IMR-90 (cell line): Measurements from ENCODE around the gene PPARD. TPM values are rescaled to one million over a fixed set of nuclear protein-coding genes. Genes with fewer than 3 reads are reported as not detected.
A peak's percentile ranks its signal among the peaks of the same experiment; 100 is the strongest.

Experiments used
- ATAC-seq: fragments of 200-7000 bp; cut with Tn5 transposase; 2 replicates; pipeline ENCODE4 v1.9.1; 2020; ENCODE audit warnings: low read depth, mild to moderate bottlenecking, moderate library complexity
- BruUV-seq: library from RNA; stranded (reverse); fragments of 400-500 nt; replicated peaks from 2 replicates; lab custom pipeline; 2021; lab: Mats Ljungman, UMichigan
- CTCF ChIA-PET: fragments of 300-600 bp; formaldehyde crosslinking; extraction: SDS; loops from one replicate; lab custom pipeline; 2021; ENCODE audit warnings: antibody characterized with exemption; lab: Yijun Ruan, JAX
- POLR2A ChIA-PET: fragments of 300-600 bp; sonication (Branson Sonifier 250); formaldehyde crosslinking; loops from one replicate; lab custom pipeline; 2022; ENCODE audit warnings: antibody characterized with exemption; ENCODE audit not compliant: unreplicated experiment; lab: Charles Lee
- DNase-seq: peaks from one replicate; pipeline ENCODE4 v3.0.0; 2013
- H2AFZ ChIP-seq: replicated peaks from 2 replicates; pipeline ENCODE3; 2013; ENCODE audit warnings: low read length, mild to moderate bottlenecking; ENCODE audit not compliant: poor library complexity
- H2AK5ac ChIP-seq: 2 replicates; pipeline ENCODE4 v1.6.1; 2013; ENCODE audit warnings: low read depth, low read length, inconsistent platforms
- H2AK9ac ChIP-seq: replicated peaks from 2 replicates; pipeline ENCODE3; 2013; ENCODE audit warnings: mild to moderate bottlenecking, low read depth, low read length, moderate library complexity; ENCODE audit not compliant: poor library complexity
- H2BK120ac ChIP-seq: 2 replicates; pipeline ENCODE4 v1.6.1; 2013; ENCODE audit warnings: low read depth, low read length, inconsistent platforms
- H2BK15ac ChIP-seq: 3 replicates; pipeline ENCODE4 v1.6.1; 2013; ENCODE audit warnings: low read depth, low read length, inconsistent platforms
- H2BK20ac ChIP-seq: 2 replicates; pipeline ENCODE4 v1.6.1; 2013; ENCODE audit warnings: low read depth, mild to moderate bottlenecking, inconsistent platforms, low read length, moderate library complexity
- H2BK5ac ChIP-seq: 2 replicates; pipeline ENCODE4 v1.6.1; 2013; ENCODE audit warnings: mild to moderate bottlenecking, low read depth, low read length, inconsistent platforms; ENCODE audit not compliant: poor library complexity, severe bottlenecking
- H3K14ac ChIP-seq: replicated peaks from 2 replicates; pipeline ENCODE4 v1.6.1; 2013; ENCODE audit warnings: low read depth, low read length, inconsistent platforms
- H3K18ac ChIP-seq: 2 replicates; pipeline ENCODE4 v1.6.1; 2013; ENCODE audit warnings: low read depth, low read length, control low read depth
- H3K23ac ChIP-seq: 2 replicates; pipeline ENCODE4 v1.6.1; 2013; ENCODE audit warnings: low read depth, low read length, inconsistent platforms
- H3K27ac ChIP-seq: 2 replicates; pipeline ENCODE4 v1.5.1; 2013; ENCODE audit warnings: mild to moderate bottlenecking, control low read depth, low read length; ENCODE audit not compliant: insufficient read depth
- H3K27me3 ChIP-seq: 2 replicates; pipeline ENCODE4 v1.6.1; 2013; ENCODE audit warnings: low read length; ENCODE audit not compliant: control insufficient read depth, insufficient read depth
- H3K36me3 ChIP-seq: 2 replicates; pipeline ENCODE4 v1.6.1; 2013; ENCODE audit warnings: low read length, mixed read lengths; ENCODE audit not compliant: control insufficient read depth, insufficient read depth
- H3K4ac ChIP-seq: 2 replicates; pipeline ENCODE4 v1.6.1; 2013; ENCODE audit warnings: low read depth, low read length, inconsistent platforms
- H3K4me1 ChIP-seq: 2 replicates; pipeline ENCODE4 v1.6.1; 2013; ENCODE audit warnings: low read length, mixed read lengths; ENCODE audit not compliant: control insufficient read depth, insufficient read depth
- H3K4me2 ChIP-seq: 2 replicates; pipeline ENCODE4 v1.6.1; 2013; ENCODE audit warnings: low read depth, mild to moderate bottlenecking, control low read depth, low read length, moderate library complexity
- H3K4me3 ChIP-seq: 2 replicates; pipeline ENCODE4 v1.5.1; 2013; ENCODE audit warnings: low read depth, mild to moderate bottlenecking, control low read depth, low read length, moderate library complexity; ENCODE audit not compliant: insufficient read depth
- H3K56ac ChIP-seq: 2 replicates; pipeline ENCODE4 v1.6.1; 2013; ENCODE audit warnings: low read length, inconsistent platforms; ENCODE audit not compliant: insufficient read depth; ENCODE audit errors: extremely low read depth
- H3K79me1 ChIP-seq, 2 experiments: 2 replicates each; pipeline ENCODE4 v1.6.1; 2013; ENCODE audit warnings: low read length in 2 of 2, inconsistent platforms in 1 of 2, low read depth in 1 of 2
- H3K9ac ChIP-seq: 2 replicates; pipeline ENCODE4 v1.6.1; 2013; ENCODE audit warnings: low read depth, low read length, control low read depth
- H3K9me1 ChIP-seq: 2 replicates; pipeline ENCODE4 v1.6.1; 2013; ENCODE audit warnings: low read length, inconsistent platforms; ENCODE audit not compliant: insufficient read depth
- H3K9me3 ChIP-seq: 2 replicates; pipeline ENCODE4 v1.6.1; 2013; ENCODE audit warnings: low read length; ENCODE audit not compliant: control insufficient read depth, insufficient read depth
- H4K20me1 ChIP-seq: 2 replicates; pipeline ENCODE4 v1.6.1; 2013; ENCODE audit warnings: low read length, inconsistent platforms; ENCODE audit not compliant: insufficient read depth
- H4K5ac ChIP-seq: 2 replicates; pipeline ENCODE4 v1.6.1; 2013; ENCODE audit warnings: mild to moderate bottlenecking, low read depth, low read length, control low read depth
- H4K8ac ChIP-seq, 2 experiments: 2 replicates each; pipeline ENCODE4 v1.6.1; 2013; ENCODE audit warnings: low read depth in 2 of 2, low read length in 2 of 2, control low read depth in 1 of 2, inconsistent platforms in 1 of 2
- H4K91ac ChIP-seq: 2 replicates; pipeline ENCODE4 v1.6.1; 2013; ENCODE audit warnings: low read depth, low read length, inconsistent platforms; ENCODE audit not compliant: insufficient read depth
- BHLHE40 ChIP-seq: fragments of 150-350 bp; IDR thresholded peaks from 2 replicates; pipeline ENCODE4 v1.6.1; 2016; ENCODE audit warnings: mild to moderate bottlenecking, low read depth, low read length
- CEBPB ChIP-seq: IDR thresholded peaks from 2 replicates; pipeline ENCODE4 v1.6.1; 2012; ENCODE audit warnings: low read depth, low read length, improper control_type of control experiment
- ELK1 ChIP-seq: fragments of 150-350 bp; IDR thresholded peaks from 2 replicates; pipeline ENCODE4 v1.6.1; 2016; ENCODE audit warnings: low read depth, mild to moderate bottlenecking, low read length, moderate library complexity, borderline replicate concordance
- FOS ChIP-seq: fragments of 150-350 bp; IDR thresholded peaks from 2 replicates; pipeline ENCODE4 v1.6.1; 2016; ENCODE audit warnings: low read depth, low read length
- MAFK ChIP-seq: IDR thresholded peaks from 2 replicates; pipeline ENCODE4 v1.6.1; 2012; ENCODE audit warnings: low read depth, low read length, improper control_type of control experiment
- MAZ ChIP-seq: IDR thresholded peaks from 2 replicates; pipeline ENCODE4 v1.6.1; 2012; ENCODE audit warnings: low read depth, mild to moderate bottlenecking, low read length, improper control_type of control experiment, moderate library complexity, borderline replicate concordance
- MXI1 ChIP-seq: IDR thresholded peaks from 2 replicates; pipeline ENCODE4 v1.6.1; 2012; ENCODE audit warnings: low read depth, mild to moderate bottlenecking, low read length, moderate library complexity, borderline replicate concordance
- POLR2A ChIP-seq: IDR thresholded peaks from 2 replicates; pipeline ENCODE4 v1.6.1; 2012; ENCODE audit warnings: mild to moderate bottlenecking, low read depth, low read length
- RAD21 ChIP-seq: IDR thresholded peaks from 2 replicates; pipeline ENCODE4 v1.6.1; 2012; ENCODE audit warnings: low read length, improper control_type of control experiment
- RCOR1 ChIP-seq: IDR thresholded peaks from 2 replicates; pipeline ENCODE4 v1.6.1; 2012; ENCODE audit warnings: mild to moderate bottlenecking, low read length, improper control_type of control experiment; ENCODE audit not compliant: insufficient replicate concordance
- RFX5 ChIP-seq: IDR thresholded peaks from 2 replicates; pipeline ENCODE4 v1.8.0; 2012; ENCODE audit warnings: low read depth, mild to moderate bottlenecking, low read length, moderate library complexity
- WGBS, 2 experiments: methylation state at CpG; one replicate each; pipeline versions ENCODE4 v1.1.5 to v1.1.7; 2013; ENCODE audit warnings: missing lambda C conversion rate in 2 of 2; ENCODE audit not compliant: insufficient read length in 1 of 2; ENCODE audit errors: extremely low coverage in 2 of 2; 5-methylcytosine and 5-hydroxymethylcytosine counted together
- dilution Hi-C: fragments of 300-500 bp; cut with HindIII; formaldehyde crosslinking; loops from one replicate; pipeline ENCODE4 v1.14.3; 2018; ENCODE audit warnings: low sequenced_read_pairs; ENCODE audit not compliant: unreplicated experiment
- in situ Hi-C: fragments of 300-500 bp; cut with MboI; formaldehyde crosslinking; loops from 3 replicates; pipeline ENCODE4 v1.14.3; 2019; ENCODE audit warnings: low sequenced_read_pairs, inconsistent platforms, mixed read lengths
- intact Hi-C: fragments of 100-400 bp; cut with micrococcal nuclease; formaldehyde crosslinking; loops from 2 replicates; pipeline ENCODE4 v1.10.0; 2022
- polyA plus RNA-seq, 3 experiments: library from polyadenylated mRNA; depleted of rRNA; stranded (reverse); fragments of >200 nt; gene quantifications; 2 replicates each; pipeline ENCODE4 v1.2.3, GENCODE V29; 2012; ENCODE audit warnings: low replicate concordance in 1 of 3
- total RNA-seq: library from RNA; depleted of rRNA; stranded (reverse); fragments of >200 nt; gene quantifications from 2 replicates; pipeline ENCODE4 v1.2.3, GENCODE V29; 2012

PPARD gene
- total and polyA plus RNA-seq, 2 of the 4 experiments (the other 2 are of a cell fraction), result 10.4 to 69.0 TPM

GRCh38 chr6:35427851-35428321 lies 85.5 kb downstream of the PPARD start:
- H3K9me3 ChIP-seq, result peaks cover 6% of the 10 kb centered on the region
- peak overlapping the region; percentile 98 for H3K27ac ChIP-seq
- H3K56ac ChIP-seq, result peak overlapping the region; percentile 95
- H2AFZ ChIP-seq, result peak overlapping the region; percentile 73
- peak overlapping the region; percentile 100 for H2AK5ac ChIP-seq
- H3K27me3 ChIP-seq, result no peaks in the 10 kb centered on the region
- WGBS, 2 experiments, result no CpG with 5 or more reads among the region's 9 CpGs
- H3K23ac ChIP-seq, result peak overlapping the region; percentile 94
- no peak for TF ChIP-seq RFX5
- peak; percentile 42 for TF ChIP-seq MAFK
- TF ChIP-seq POLR2A, result no peak
- peak; percentile 87 for TF ChIP-seq FOS
- peak; percentile 93 for TF ChIP-seq MXI1
- TF ChIP-seq RCOR1, result no peak
- no peak for TF ChIP-seq RAD21
- TF ChIP-seq BHLHE40, result no peak
- TF ChIP-seq MAZ, result peak; percentile 20; the same call in 1 of the 2 replicates
- TF ChIP-seq CEBPB, result 0 out of 2 replicates have a peak, but pooled peaks have one; percentile 44
- no peak for TF ChIP-seq ELK1
- ChIA-PET CTCF (interaction anchor here (0.9 to 2.9 kb wide), 3 partner anchors 8 to 36 kb away, joined by 3 to 8 read pairs (median 4); no protein-coding TSS in a partner anchor), POLR2A (interaction anchor here (0.6 to 1.4 kb wide), 4 partner anchors 8 to 111 kb away, joined by 4 to 10 read pairs (median 7); no protein-coding TSS in a partner anchor)
- intact Hi-C loops, result no loop called here
- H3K14ac ChIP-seq, result peak overlapping the region; percentile 98
- dilution Hi-C loops, result no loop called here
- peak overlapping the region; percentile 73 for H3K4me2 ChIP-seq
- H3K4me3 ChIP-seq, result no peak overlapping the region
- in situ Hi-C loops, result no loop called here
- H2BK15ac ChIP-seq, result peak overlapping the region; percentile 96; the same call in 2 of the 3 replicates
- peak overlapping the region; percentile 63 for H3K9ac ChIP-seq
- peak overlapping the region; percentile 99 for H2BK20ac ChIP-seq
- BruUV-seq, result no TSS peak
- peaks cover 42% of the 10 kb centered on the region for H3K4me1 ChIP-seq
- peak overlapping the region; percentile 100 for H2BK120ac ChIP-seq
- peak overlapping the region; percentile 94 for H4K5ac ChIP-seq
- H3K36me3 ChIP-seq, result peaks cover 25% of the 10 kb centered on the region
- peak overlapping the region; percentile 92 for H3K18ac ChIP-seq
- H3K4ac ChIP-seq, result peak overlapping the region; percentile 100
- peak overlapping the region; percentile 97 for H2AK9ac ChIP-seq
- H4K20me1 ChIP-seq, result no peaks in the 10 kb centered on the region
- peaks cover 34% of the 10 kb centered on the region for H3K9me1 ChIP-seq
- H2BK5ac ChIP-seq, result peak overlapping the region; percentile 100
- H4K8ac ChIP-seq, result peak overlapping the region; percentile 92 to 96
- H3K79me1 ChIP-seq, result peaks cover 26 to 43% of the 10 kb centered on the region in 2 experiments
- ATAC-seq, result peak; percentile 84
- DNase-seq, result peak; percentile 92
- peak overlapping the region; percentile 100 for H4K91ac ChIP-seq
